GM12873 (cell line): ENCODE data around the gene ADAM11.

ENCODE experiments used
- TF ChIP-seq, protein P1 (sequence below): IDR thresholded peaks from 2 replicates; pipeline ENCODE4 v1.5.1; 2012; ENCODE audit warnings: low read depth, mild to moderate bottlenecking, moderate library complexity, low read length, control low read depth; ENCODE audit not compliant: insufficient read depth; ENCODE audit errors: missing control alignments

ADAM11 gene

GRCh38 chr17:44752953-44753861 is 5.6 kb upstream of the ADAM11 start:
- TF ChIP-seq, protein P1, sequence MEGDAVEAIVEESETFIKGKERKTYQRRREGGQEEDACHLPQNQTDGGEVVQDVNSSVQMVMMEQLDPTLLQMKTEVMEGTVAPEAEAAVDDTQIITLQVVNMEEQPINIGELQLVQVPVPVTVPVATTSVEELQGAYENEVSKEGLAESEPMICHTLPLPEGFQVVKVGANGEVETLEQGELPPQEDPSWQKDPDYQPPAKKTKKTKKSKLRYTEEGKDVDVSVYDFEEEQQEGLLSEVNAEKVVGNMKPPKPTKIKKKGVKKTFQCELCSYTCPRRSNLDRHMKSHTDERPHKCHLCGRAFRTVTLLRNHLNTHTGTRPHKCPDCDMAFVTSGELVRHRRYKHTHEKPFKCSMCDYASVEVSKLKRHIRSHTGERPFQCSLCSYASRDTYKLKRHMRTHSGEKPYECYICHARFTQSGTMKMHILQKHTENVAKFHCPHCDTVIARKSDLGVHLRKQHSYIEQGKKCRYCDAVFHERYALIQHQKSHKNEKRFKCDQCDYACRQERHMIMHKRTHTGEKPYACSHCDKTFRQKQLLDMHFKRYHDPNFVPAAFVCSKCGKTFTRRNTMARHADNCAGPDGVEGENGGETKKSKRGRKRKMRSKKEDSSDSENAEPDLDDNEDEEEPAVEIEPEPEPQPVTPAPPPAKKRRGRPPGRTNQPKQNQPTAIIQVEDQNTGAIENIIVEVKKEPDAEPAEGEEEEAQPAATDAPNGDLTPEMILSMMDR, result no peak

DNA sequence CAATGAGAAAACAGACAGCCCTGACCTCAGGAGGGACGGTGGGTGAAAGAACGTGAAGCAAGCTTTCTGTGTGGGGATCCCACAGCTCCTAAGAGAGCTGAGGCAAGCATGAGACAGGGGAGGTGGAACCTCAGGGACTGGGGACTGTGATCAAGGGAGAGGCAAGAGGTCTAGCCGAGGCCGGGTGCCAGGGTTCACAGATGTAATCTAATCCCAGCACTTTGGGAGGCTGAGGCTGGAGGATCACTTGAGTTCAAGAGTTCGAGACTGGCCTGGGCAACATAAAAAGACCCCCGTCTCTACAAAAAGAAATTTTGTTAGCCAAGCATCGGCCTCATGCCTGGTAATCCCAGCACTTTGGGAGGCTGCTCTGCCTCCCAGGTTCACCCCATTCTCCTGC is 4.5 kb upstream of the ADAM11 start:
- TF ChIP-seq, protein P1, result no peak

DNA sequence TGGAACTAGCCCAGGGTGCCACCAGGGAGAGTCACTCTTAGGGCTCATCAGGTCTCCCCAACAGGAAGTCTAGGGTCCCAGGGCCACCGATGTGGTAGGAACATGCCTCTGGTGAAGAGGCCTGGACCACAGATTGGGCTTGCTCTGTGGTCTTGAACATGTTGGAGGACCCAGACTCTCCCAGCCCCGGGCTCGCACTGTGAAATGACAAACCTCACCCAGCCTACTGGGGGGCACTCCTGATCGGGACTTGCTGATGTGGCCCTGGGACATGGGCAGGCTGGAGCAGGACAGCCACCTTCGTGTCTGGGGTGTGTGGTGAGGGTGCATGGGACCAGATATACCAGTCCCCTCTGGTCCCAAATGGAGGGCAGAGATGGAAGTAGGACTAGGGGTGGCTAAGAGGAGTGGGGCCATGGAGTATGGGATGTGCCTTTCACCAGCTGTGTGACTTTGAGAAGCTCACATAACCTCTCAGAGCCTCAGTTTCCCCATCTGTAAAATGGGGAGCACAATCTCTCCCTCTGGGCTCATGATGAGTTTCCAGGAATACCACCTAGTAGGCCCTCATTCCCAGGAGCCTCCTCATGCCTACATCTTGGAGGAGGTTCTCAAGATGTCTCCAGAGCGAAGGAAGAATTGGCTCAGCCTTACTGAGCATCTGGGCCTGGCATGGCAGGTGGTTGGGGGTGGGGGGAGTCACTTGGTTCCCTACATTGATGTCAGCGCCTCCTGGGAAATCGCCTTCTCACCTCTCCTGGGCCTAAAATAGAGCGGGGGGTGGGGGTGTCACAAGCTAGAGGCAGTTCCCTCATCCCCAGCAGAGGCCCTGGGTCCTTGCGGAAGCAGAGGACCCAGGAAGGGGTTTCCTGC is 1.5 kb upstream of the ADAM11 start:
- TF ChIP-seq, protein P1, result no peak

DNA sequence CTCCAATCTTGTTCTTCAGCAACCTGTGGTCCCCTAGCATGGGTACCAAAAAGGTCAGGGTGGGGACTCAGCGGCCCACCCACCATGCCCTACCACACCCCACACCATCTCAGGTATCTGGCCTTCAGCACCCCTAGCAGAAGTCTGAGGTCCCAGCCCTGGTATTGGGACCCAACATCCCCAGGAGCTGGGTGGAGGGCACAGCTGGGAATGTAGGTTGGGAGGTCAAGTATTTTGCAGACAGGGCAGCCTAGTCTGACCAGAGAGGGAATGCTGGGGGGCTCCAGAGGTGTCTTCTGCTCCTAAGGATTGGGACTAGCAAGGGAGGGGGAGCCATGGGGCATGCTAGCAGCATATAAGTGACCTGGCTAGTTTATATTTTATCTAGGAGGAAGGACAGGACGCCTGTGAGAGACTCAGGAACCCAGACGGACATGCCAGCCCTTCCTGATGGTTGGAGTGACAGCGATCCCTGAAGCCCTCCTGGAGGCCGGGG is 822 bp upstream of the ADAM11 start:
- TF ChIP-seq, protein P1, result no peak

GRCh38 chr17:44759086-44759915 is 513 bp downstream of the ADAM11 start:
- TF ChIP-seq, protein P1, result no peak

- TF ChIP-seq, protein P1, result no peak
Measured at GRCh38 chr17:44759916-44760243, 1.1 kb downstream of the ADAM11 start.
